GM18520 (cell line): ENCODE data around the gene PRSS21.

Experiments used
- ATAC-seq: cut with Tn5 transposase; IDR thresholded peaks from one replicate; pipeline ENCODE4 v1.9.1; 2021; ENCODE audit not compliant: unreplicated experiment

Gene PRSS21

DNA sequence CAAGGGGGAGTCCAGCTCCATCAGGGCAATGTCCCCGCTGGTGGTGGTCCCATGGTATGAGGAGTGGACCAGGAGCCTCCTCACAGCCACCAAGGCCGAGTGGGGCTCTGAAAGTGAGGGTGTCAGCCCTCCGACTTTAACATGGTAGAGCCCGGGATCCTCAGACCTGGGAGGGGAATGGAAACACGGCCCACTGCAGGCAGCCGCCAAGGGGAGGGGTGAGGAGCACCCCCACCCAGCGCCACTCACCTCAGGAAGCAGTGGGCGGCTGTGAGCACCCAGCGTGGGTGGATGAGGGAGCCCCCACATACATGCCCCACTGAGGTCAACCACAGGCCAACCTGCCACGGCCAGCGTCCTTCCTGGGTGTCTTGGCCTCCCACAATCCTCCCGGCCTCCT, 23.9 kb downstream of the PRSS21 start:
- no peak for ATAC-seq

DNA sequence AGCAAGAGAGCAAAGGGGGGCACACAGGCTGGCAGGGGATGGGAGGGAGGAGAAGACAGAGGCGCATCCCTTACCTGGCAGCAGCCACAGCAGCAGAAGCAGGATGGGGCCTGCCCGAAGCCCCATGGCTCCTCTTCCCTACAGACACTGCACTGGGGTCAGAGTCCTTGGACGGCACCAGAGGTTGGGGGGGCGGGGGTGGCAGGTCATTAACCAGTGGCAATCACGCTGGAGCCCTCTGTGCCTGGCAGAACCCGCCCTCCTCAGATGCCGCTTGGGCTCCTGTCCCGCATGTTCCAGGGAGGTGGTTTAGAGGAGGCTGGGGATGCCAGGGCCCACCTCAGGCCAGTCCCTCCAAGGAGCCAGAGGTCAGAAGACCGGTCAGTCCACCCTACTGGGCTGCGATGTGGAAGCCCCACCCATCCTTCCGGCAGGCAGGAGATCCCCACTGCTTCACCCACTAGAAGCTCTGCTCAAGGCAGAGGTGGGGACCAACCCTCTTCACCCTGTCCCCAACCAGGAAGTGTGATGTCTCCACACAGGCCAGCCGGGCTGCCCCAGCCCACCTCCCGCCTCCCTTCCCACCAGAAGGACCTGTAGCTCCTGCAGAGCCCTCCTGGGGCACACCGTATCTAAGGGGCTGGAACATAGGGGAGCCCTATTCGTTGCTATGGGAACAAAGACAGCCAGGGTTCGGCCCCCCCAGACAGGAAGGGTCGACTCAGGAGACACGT, 24.7 kb downstream of the PRSS21 start:
- no peak for ATAC-seq

- no peak for ATAC-seq
Observed at GRCh38 chr16:2842340-2843000, 25.4 kb downstream of the PRSS21 start.

DNA sequence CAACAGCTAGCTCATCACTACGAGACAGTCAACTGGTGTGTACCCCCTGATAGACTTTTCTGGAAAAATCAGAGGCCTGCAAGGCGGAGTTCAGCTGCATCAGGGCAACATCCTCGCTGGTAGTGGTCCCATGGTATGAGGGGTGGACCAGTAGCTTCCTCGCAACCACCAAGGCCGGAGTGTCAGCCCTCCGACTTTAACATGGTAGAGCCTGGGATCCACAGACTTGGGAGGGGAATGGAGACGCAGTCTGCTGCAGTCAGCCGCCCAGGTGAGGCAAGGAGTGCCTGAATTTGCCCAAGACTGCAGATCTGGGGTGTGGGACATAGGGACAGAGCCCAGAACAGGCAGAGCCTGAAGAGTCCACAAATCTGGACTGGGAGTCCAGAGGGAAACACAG, 26.5 kb downstream of the PRSS21 start:
- ATAC-seq: no peak

GRCh38 chr16:2845116-2845515, 28.1 kb downstream of the PRSS21 start:
- no peak for ATAC-seq

GRCh38 chr16:2846511-2847310, 29.7 kb downstream of the PRSS21 start:
- no peak for ATAC-seq

DNA sequence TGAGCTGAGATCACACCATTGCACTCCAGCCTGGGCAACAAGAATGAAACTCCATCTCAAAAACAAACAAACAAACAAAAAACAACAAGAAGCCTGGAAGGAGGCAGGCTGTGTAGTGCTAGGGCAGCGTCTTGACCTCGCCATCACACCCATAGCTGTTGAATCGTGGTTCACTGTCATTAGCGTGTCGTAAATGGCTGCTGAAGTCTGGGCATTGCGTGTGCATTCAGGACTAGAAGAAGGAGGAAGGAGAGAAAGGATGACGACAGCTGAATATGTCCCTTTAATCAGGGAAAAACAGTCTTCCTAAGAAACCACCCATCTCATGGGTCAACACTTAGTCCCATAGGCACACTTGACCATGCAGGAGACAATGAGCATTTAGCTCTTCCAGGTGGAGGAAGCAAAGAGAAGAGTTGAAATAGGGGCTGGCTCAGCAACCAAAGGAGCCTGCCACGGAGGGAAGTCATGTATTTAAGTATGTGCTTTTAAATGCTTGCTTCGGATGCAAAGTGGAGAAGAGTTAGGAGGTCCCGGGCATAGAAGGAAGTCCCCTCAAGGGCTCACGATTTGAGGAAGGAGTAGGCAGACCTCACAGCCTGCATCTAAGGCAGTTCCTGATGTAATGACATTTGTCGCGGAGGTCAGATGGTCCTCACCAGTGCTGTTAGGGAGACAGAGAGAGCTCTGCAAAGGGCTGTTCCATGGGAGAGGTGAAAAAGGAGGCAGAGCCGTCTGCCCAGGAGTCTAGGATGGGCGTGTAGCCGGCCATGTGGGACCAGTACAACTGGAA, 32.1 kb downstream of the PRSS21 start:
- no peak for ATAC-seq

DNA sequence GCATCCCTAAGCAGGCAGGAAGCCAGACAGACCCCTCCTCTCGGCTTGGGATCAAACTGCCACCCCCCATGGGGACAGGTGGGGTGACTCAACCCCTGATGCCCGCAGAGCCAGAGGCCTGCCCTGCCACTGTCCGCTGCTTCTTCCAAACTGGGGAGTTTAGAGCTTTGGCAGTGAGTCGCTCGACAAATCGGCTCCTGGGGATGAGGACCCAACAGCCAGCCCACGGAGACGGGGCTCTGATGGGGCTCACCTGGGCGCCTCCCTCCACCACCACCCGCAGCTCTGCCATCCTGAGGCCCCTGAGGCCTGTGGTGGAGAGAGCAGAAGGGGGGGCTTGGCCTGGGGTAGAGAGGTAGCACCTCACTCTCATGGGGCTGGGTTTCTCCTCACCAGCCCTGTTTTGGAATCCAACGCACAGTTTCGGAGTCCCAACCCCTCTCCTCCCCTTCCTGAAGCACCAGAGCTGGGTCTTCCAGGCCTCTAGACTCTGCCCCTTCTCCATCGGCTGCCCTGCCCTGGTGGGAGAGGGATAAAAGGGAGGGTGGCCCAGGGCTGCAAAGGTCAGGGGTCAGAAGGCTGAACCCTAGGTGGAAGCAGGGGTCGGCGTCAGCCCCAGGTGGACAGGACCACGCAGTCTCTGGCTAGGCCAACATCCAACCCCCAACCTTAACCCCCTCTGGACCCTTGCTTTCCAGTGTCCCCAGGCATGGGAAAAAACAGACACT, 35.1 kb downstream of the PRSS21 start:
- no peak for ATAC-seq

DNA sequence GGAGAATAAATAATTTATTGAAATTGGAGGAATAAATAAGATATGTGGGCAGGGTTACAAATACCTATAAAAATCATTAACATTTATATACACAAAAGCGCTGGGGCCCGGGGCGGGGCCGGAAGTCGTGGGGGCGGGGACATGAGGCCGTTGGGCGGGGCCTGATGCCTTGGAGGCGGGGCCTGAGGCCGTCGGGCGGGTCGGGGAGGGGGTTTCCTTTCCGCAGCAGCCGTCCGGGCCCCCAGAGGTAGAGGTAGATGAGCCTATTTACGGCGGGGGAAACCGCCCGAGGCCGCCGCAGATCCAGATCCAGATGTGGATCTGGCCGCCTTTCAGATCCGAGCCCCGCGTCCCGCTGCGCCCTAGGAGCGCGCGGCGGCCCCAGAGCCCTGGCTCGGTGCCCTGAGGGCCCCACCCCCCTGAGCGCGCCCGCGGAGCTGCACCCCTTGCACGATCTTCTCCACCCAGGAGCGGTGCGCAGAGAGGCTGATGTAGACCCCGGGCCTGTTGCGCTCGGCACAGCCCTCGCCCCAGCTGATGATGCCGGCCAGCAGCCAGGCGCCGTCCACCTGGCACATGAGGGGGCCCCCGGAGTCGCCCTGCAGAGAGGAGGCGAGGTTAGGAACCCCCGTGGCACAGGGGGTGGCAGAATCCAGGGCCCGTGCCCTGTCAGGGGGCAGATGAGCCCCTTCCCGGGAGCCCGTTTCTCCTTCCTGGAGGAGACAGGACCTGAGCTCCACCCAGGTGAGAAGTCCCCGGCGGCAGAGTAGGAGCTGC, 35.9 kb downstream of the PRSS21 start:
- ATAC-seq: no peak

DNA sequence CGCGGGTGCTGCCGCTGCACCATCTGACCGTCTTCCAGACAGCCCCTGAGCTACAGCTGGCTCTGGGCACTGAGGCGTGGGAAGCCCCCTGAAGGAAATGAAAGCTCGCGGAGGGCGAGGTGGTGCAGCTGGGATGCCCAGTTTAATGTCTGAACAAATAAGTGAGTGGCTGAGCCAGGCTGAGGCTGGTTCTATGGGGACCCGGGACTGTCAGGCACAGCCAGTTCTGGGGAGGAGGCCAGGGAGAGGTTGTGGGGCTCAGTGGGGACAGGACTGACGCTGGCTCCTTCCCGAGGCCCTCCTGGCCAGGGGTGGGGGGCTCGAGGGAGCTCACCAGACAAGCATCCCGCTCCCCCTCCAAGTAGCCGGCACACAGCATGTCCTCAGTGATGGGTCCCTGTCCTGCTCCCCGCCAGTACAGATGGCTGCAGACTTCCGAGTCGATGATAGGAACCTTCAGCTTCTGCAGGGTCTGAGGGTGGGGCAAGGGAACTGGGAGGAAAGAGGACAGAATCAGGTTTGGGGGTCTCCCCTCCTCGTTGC, 36.6 kb downstream of the PRSS21 start:
- no peak for ATAC-seq

DNA sequence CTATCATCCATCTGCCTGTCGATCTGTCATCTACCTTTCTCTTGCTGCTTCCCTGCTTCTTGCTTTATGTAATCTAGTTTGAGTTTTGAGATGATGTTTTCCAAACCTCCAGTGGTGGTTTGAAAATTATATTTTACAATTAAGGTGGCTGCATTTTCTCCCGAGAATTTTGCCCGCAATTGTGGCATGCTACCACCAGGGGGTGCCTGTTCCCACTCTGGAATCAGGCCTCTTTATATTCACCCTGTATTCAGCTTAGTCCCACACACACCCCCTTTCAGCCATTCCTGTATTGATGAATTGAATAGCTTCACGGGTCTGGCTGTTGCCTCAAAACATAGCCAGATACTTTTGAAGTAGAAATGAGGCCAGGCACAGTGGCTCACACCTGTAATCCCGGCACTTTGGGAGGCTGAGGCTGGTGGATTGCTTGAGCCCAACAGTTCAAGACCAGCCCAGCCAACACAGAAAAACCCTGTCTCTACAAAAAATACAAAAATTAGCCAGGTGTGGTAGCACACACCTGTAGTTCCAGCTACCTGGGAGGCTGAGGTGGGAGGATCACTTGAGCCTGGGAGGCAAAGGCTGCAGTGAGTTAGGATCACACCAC, 37.8 kb downstream of the PRSS21 start:
- ATAC-seq: no peak

- ATAC-seq: no peak
Observed at GRCh38 chr16:2855536-2855935, 38.5 kb downstream of the PRSS21 start.

DNA sequence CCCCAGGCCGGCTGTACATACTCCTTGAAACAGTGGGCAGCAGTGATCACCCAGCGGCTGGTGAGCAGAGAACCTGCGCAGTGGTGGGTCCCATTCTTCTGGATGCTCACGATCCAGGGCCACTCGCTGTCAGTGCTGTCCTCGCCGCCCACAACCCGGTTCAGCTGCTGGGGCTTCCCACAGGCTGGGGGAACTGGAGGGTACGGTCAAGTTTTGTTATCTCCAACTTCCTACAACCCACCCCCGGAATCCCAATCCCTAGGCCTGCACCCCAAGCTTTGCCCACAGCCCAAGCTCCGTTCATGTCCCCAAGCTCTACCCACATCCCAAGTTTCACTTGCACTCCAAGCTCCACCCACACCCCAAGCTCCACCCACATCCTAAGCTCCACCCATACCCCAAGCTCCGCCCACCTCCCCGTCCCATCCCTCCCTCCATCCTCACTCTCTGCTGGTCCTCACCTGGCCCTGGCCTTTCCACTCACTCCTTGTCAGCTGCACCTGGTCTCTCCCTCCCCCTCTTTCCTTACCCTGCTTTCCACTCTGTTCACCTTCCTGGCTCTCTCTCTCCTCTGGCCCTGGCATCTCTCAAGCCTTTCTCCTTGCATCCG, 39.1 kb downstream of the PRSS21 start:
- ATAC-seq: no peak

GRCh38 chr16:2856686-2857450, 39.8 kb downstream of the PRSS21 start:
- no peak for ATAC-seq

- ATAC-seq: no peak
Observed at GRCh38 chr16:2857451-2858244, 40.6 kb downstream of the PRSS21 start, which contains the start of gene PRSS22. Gene PRSS22 (minus strand): TSS chr16:2858170. CDS start chr16:2858104, 66 bp downstream.

GRCh38 chr16:2858245-2859025, 41.4 kb downstream of the PRSS21 start:
- ATAC-seq: no peak
